OCI-LY7 (cell line): Measurements from ENCODE around the gene NCAPH2. TPM values are rescaled to one million over a fixed set of nuclear protein-coding genes. Genes with fewer than 3 reads are reported as not detected.

Experiments
- BruUV-seq: library from RNA; stranded (reverse); fragments of 400-500 nt; replicated peaks from 2 replicates; lab custom pipeline; 2021; lab: Mats Ljungman, UMichigan
- CTCF ChIA-PET: fragments of 300-600 bp; sonication (Branson Sonifier 250); formaldehyde crosslinking; loops from one replicate; lab custom pipeline; 2022; ENCODE audit warnings: antibody characterized with exemption; ENCODE audit not compliant: unreplicated experiment; lab: Charles Lee
- POLR2A ChIA-PET: fragments of 300-600 bp; sonication (Branson Sonifier 250); formaldehyde crosslinking; loops from one replicate; lab custom pipeline; 2022; ENCODE audit warnings: antibody characterized with exemption; lab: Charles Lee
- DNase-seq: peaks from one replicate; pipeline ENCODE4 v3.0.0-alpha.2; 2015; ENCODE audit warnings: low spot score
- H2AFZ ChIP-seq: fragments of 200-600 bp; sonication (generic), shearing (Covaris generic); 2 replicates; pipeline ENCODE4 v1.6.1; 2014; ENCODE audit warnings: mild to moderate bottlenecking, antibody characterized with exemption, low read length, moderate library complexity
- H3K27ac ChIP-seq: fragments of 200-600 bp; sonication (generic); 2 replicates; pipeline ENCODE4 v1.5.1; 2014; ENCODE audit warnings: mixed run types, low read depth, mild to moderate bottlenecking, moderate library complexity, low read length, inconsistent platforms; ENCODE audit not compliant: poor library complexity, severe bottlenecking
- H3K36me3 ChIP-seq: fragments of 200-600 bp; sonication (generic); 2 replicates; pipeline ENCODE4 v1.6.1; 2014; ENCODE audit warnings: mild to moderate bottlenecking, antibody characterized with exemption, low read length, moderate library complexity, mixed read lengths; ENCODE audit not compliant: insufficient read depth
- H3K4me1 ChIP-seq: fragments of 200-600 bp; sonication (generic); 2 replicates; pipeline ENCODE4 v1.5.1; 2014; ENCODE audit warnings: mild to moderate bottlenecking, low read length; ENCODE audit not compliant: insufficient read depth, poor library complexity, severe bottlenecking
- H3K4me2 ChIP-seq: fragments of 200-600 bp; sonication (generic); 2 replicates; pipeline ENCODE4 v1.6.1; 2014; ENCODE audit warnings: mild to moderate bottlenecking, low read length
- H3K4me3 ChIP-seq: fragments of 200-600 bp; sonication (generic); 2 replicates; pipeline ENCODE4 v1.5.1; 2014; ENCODE audit warnings: mild to moderate bottlenecking, low read depth, low read length; ENCODE audit not compliant: poor library complexity, severe bottlenecking
- H3K79me2 ChIP-seq: fragments of 200-600 bp; sonication (generic); 2 replicates; pipeline ENCODE4 v1.6.1; 2016; ENCODE audit warnings: low read depth, mild to moderate bottlenecking, low read length, moderate library complexity, mixed read lengths; ENCODE audit not compliant: insufficient read depth
- H3K9me2 ChIP-seq: fragments of 200-600 bp; sonication (generic); 2 replicates; pipeline ENCODE4 v1.6.1; 2016; ENCODE audit warnings: mild to moderate bottlenecking, low read length, mixed read lengths; ENCODE audit not compliant: insufficient read depth
- H3K9me3 ChIP-seq: fragments of 200-600 bp; sonication (generic); 2 replicates; pipeline ENCODE4 v1.6.1; 2014; ENCODE audit warnings: mild to moderate bottlenecking, mixed run types, low read length, mixed read lengths
- H4K20me1 ChIP-seq: fragments of 200-600 bp; sonication (generic); 2 replicates; pipeline ENCODE4 v1.6.1; 2014; ENCODE audit warnings: mild to moderate bottlenecking, antibody characterized with exemption, low read length, moderate library complexity, mixed read lengths; ENCODE audit not compliant: insufficient read depth
- CTCF ChIP-seq: fragments of 200-600 bp; sonication (generic); conservative IDR thresholded peaks from 2 replicates; pipeline ENCODE4 v1.5.1; 2014; ENCODE audit warnings: mild to moderate bottlenecking, antibody characterized with exemption, low read length, moderate library complexity, mixed read lengths
- EZH2phosphoT487 ChIP-seq: fragments of 200-600 bp; sonication (generic); IDR thresholded peaks from 2 replicates; pipeline ENCODE4 v1.6.1; 2018; ENCODE audit warnings: low read depth, borderline replicate concordance, mild to moderate bottlenecking, mixed run types, antibody characterized with exemption, low read length, moderate library complexity, mixed read lengths
- intact Hi-C: fragments of 100-400 bp; cut with micrococcal nuclease; formaldehyde crosslinking; loops from one replicate; pipeline ENCODE4 v1.10.0; 2022; ENCODE audit not compliant: unreplicated experiment
- total RNA-seq, 2 experiments: library from RNA; depleted of rRNA in 1 of 2; stranded (reverse); fragments of >200 nt in 1 of 2; shearing (Covaris generic) in 1 of 2; gene quantifications; 2 replicates each; pipeline ENCODE4 v1.2.3, GENCODE V29; 2014 to 2022

The NCAPH2 gene
- total RNA-seq, 2 experiments from 2014 or later, result 126 to 129 TPM

GRCh38 chr22:50459496-50460140 lies 48.4 kb upstream of the NCAPH2 start:
- CTCF ChIA-PET, result no interaction called here
- intact Hi-C loops, result no loop called here
- no peaks in the 10 kb centered on the region for H3K9me2 ChIP-seq
- POLR2A ChIA-PET, result interaction anchor here (0.6 kb wide), 1 partner anchor 319 kb away, joined by 3 read pairs; no protein-coding TSS in a partner anchor
- no peaks in the 10 kb centered on the region for H3K4me1 ChIP-seq
- H3K79me2 ChIP-seq, result no peaks in the 10 kb centered on the region
- DNase-seq, result no peak
- TF ChIP-seq CTCF (0 out of 2 replicates have a peak, but pooled peaks have one; percentile 29), EZH2phosphoT487 (no peak)
- no peak overlapping the region for H3K4me3 ChIP-seq
- H2AFZ ChIP-seq, result no peak overlapping the region
- H3K36me3 ChIP-seq, result peaks cover 97% of the 10 kb centered on the region
- no peaks in the 10 kb centered on the region for H4K20me1 ChIP-seq
- no peak overlapping the region for H3K4me2 ChIP-seq
- H3K27ac ChIP-seq, result no peak overlapping the region
- H3K9me3 ChIP-seq, result no peaks in the 10 kb centered on the region
- TSS peak; percentile 59 for BruUV-seq

- CTCF ChIA-PET, result no interaction called here
- Histone ChIP-seq H3K9me3 (no peaks in the 10 kb centered on the region), H3K4me3 (no peak overlapping the region), H3K9me2 (no peaks in the 10 kb centered on the region), H4K20me1 (no peaks in the 10 kb centered on the region), H3K79me2 (no peaks in the 10 kb centered on the region), H3K36me3 (peaks cover 97% of the 10 kb centered on the region), H3K4me2 (no peak overlapping the region), H2AFZ (no peak overlapping the region), H3K4me1 (no peaks in the 10 kb centered on the region), H3K27ac (no peak overlapping the region)
- TF ChIP-seq CTCF (no peak), EZH2phosphoT487 (no peak)
- POLR2A ChIA-PET, result no interaction called here
- intact Hi-C loops, result no loop called here
- no TSS peak for BruUV-seq
- no peak for DNase-seq
Measured at GRCh38 chr22:50460938-50461337, 47.1 kb upstream of the NCAPH2 start.

GRCh38 chr22:50461536-50461935 lies 46.5 kb upstream of the NCAPH2 start:
- BruUV-seq, result no TSS peak

More at GRCh38 chr22:50461536-50461935, 46.5 kb upstream of the NCAPH2 start:
- no peak for DNase-seq
- intact Hi-C loops, result no loop called here
- Histone ChIP-seq H3K4me3 (no peak overlapping the region), H3K36me3 (peaks cover 98% of the 10 kb centered on the region), H3K9me3 (no peaks in the 10 kb centered on the region), H3K4me1 (no peaks in the 10 kb centered on the region), H3K79me2 (0 out of 2 replicates have a peak, but pooled peaks cover under 1% of the 10 kb centered on the region), H2AFZ (no peak overlapping the region), H3K4me2 (no peak overlapping the region), H4K20me1 (no peaks in the 10 kb centered on the region), H3K27ac (no peak overlapping the region), H3K9me2 (no peaks in the 10 kb centered on the region)
- TF ChIP-seq EZH2phosphoT487, result no peak
- TF ChIP-seq CTCF, result no peak
- CTCF ChIA-PET, result no interaction called here
- POLR2A ChIA-PET, result no interaction called here
